Gastroesophageal sphincter (tissue), 4 donors: ENCODE data around the gene CRTC2. TPM values are rescaled to one million over a fixed set of nuclear protein-coding genes. Genes with fewer than 3 reads are reported as not detected.

ENCODE experiments used
- ATAC-seq: fragments of 150-250 bp; one replicate; pipeline ENCODE4 v1.9.1; 2016; ENCODE audit warnings: mild to moderate bottlenecking, moderate library complexity
- H3K27ac ChIP-seq, 4 donors: fragments of 200-600 bp; sonication (generic) in 3 of 4; 1 replicate in 3 of 4; 2 replicates in 1 of 4; pipeline ENCODE4 v1.5.1; 2016 to 2019
- H3K27me3 ChIP-seq: fragments of 200-600 bp; sonication (generic); one replicate; pipeline ENCODE4 v1.5.1; 2019
- H3K36me3 ChIP-seq, 2 donors: fragments of 200-600 bp; sonication (generic); one replicate each; pipeline ENCODE4 v1.5.1; 2019; ENCODE audit warnings: control low read depth in 1 of 2
- H3K4me1 ChIP-seq, 3 donors: fragments of 200-600 bp; sonication (generic); 1 replicate in 2 of 3; 2 replicates in 1 of 3; pipeline ENCODE4 v1.5.1; 2016 to 2019; ENCODE audit warnings: control low read depth in 2 of 3
- H3K4me3 ChIP-seq, 2 donors: fragments of 200-600 bp; sonication (generic); one replicate each; pipeline ENCODE4 v1.5.1; 2019; ENCODE audit warnings: mild to moderate bottlenecking in 1 of 2, moderate library complexity in 1 of 2
- H3K9me3 ChIP-seq, 3 donors: fragments of 200-600 bp; sonication (generic); one replicate each; pipeline ENCODE4 v1.5.1; 2017 to 2019; ENCODE audit warnings: control low read depth in 2 of 3
- CTCF ChIP-seq, 4 experiments: fragments of 200-600 bp in 2 of 4; fragments of 450-650 bp in 2 of 4; sonication (generic) in 1 of 4; IDR thresholded peaks; one replicate each; pipeline ENCODE4 v1.5.1; 2017 to 2019; ENCODE audit warnings: antibody characterized with exemption in 4 of 4, mild to moderate bottlenecking in 2 of 4, moderate library complexity in 2 of 4
- EP300 ChIP-seq: sonication (generic); formaldehyde crosslinking; IDR thresholded peaks from one replicate; pipeline ENCODE4 v1.6.1; 2017; ENCODE audit warnings: antibody characterized with exemption, mild to moderate bottlenecking
- POLR2A ChIP-seq, 2 donors: fragments of 450-650 bp; IDR thresholded peaks; one replicate each; pipeline ENCODE4 v1.6.1; 2017; ENCODE audit warnings: antibody characterized with exemption in 2 of 2, mild to moderate bottlenecking in 2 of 2, moderate library complexity in 1 of 2
- POLR2AphosphoS5 ChIP-seq: sonication (generic); formaldehyde crosslinking; IDR thresholded peaks from one replicate; pipeline ENCODE4 v1.6.1; 2017; ENCODE audit warnings: antibody characterized with exemption
- WGBS, 2 donors: methylation state at CpG; one replicate each; pipeline ENCODE4 v1.1.5; 2018; ENCODE audit warnings: low coverage in 1 of 2; 5-methylcytosine and 5-hydroxymethylcytosine counted together
- total RNA-seq, 4 donors: library from RNA; depleted of rRNA; stranded (reverse); fragments of >200 nt; gene quantifications; one replicate each; pipeline ENCODE4 v1.1.0, GENCODE V29; 2016

The CRTC2 gene
- total RNA-seq, 4 donors from 2014 or later: 13.9 to 21.2 (median 15.6) TPM

- no peaks in the 10 kb centered on the region for H3K27me3 ChIP-seq
- H3K9me3 ChIP-seq: no peaks in the 10 kb centered on the region
- peak overlapping the region in 3 of 4 donors; percentile 96 to 98 (median 97) for H3K27ac ChIP-seq
- peaks cover 0 to 26% of the 10 kb centered on the region in 2 donors for H3K36me3 ChIP-seq
- 50 to 85% methylated on average over 2 of the region's 4 CpGs for WGBS, 2 donors
- no peak for TF ChIP-seq CTCF (IDR thresholded peaks at IDR 0.05)
- TF ChIP-seq EP300: no peak
- TF ChIP-seq POLR2AphosphoS5: no peak
- no peak for TF ChIP-seq POLR2A (IDR thresholded peaks at IDR 0.05)
- peaks cover 0 to 77% (median 41%) of the 10 kb centered on the region in 3 donors for H3K4me1 ChIP-seq
- ATAC-seq: no peak
- peak overlapping the region in 1 of 2 donors; percentile 85 for H3K4me3 ChIP-seq
Observed at GRCh38 chr1:153961421-153961820, 3.0 kb upstream of the CRTC2 start.

DNA sequence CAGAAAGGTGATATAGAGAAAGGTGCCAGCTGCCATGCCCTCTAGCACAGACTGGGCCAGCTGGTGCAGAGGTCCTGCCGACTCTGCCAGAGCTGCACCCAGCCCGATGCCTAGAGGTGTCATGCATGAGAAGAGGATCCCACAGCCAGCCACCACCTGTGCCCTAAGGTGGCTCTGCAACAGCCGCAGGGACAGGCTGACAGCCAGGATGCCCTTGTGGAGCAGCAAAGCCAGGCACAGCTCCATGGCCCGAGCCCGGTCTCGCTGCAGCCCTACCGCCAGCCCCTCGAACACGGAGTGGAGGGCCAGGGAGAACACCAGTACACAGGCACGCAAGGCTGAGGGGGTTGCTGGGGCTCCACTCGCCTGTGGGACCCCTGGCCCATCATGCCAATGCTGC lies 1.8 kb upstream of the CRTC2 start:
- Histone ChIP-seq H3K27ac (peak overlapping the region in 3 of 4 donors; percentile 85 to 96 (median 96)), H3K4me1 (peaks cover 0 to 80% (median 47%) of the 10 kb centered on the region in 3 donors), H3K27me3 (no peaks in the 10 kb centered on the region), H3K9me3 (no peaks in the 10 kb centered on the region), H3K36me3 (peaks cover 0 to 26% of the 10 kb centered on the region in 2 donors), H3K4me3 (no peak overlapping the region)
- TF ChIP-seq CTCF (IDR thresholded peaks at IDR 0.05): no peak
- no peak for TF ChIP-seq POLR2A (IDR thresholded peaks at IDR 0.05)
- no peak for TF ChIP-seq POLR2AphosphoS5
- no peak for TF ChIP-seq EP300
- no peak for ATAC-seq
- no CpG with 5 or more reads among the region's 11 CpGs for WGBS, 2 donors

GRCh38 chr1:153959454-153959853 lies 1.0 kb upstream of the CRTC2 start:
- Histone ChIP-seq H3K4me1 (peaks cover 0 to 84% (median 44%) of the 10 kb centered on the region in 3 donors), H3K9me3 (no peaks in the 10 kb centered on the region), H3K36me3 (peaks cover 0 to 33% of the 10 kb centered on the region in 2 donors), H3K27ac (peak overlapping the region in 3 of 4 donors; percentile 85 to 96 (median 96)), H3K27me3 (no peaks in the 10 kb centered on the region), H3K4me3 (peak overlapping the region in 1 of 2 donors; percentile 95)
- ATAC-seq: no peak
- TF ChIP-seq EP300 (no peak), POLR2AphosphoS5 (no peak), POLR2A (IDR thresholded peaks at IDR 0.05) (no peak), CTCF (IDR thresholded peaks at IDR 0.05) (no peak)
- 66 to 90% methylated on average over 2 to 3 of the region's 3 CpGs for WGBS, 2 donors

GRCh38 chr1:153958961-153959260 lies 499 bp upstream of the CRTC2 start:
- Histone ChIP-seq H3K27me3 (no peaks in the 10 kb centered on the region), H3K4me3 (peak overlapping the region in 1 of 2 donors; percentile 95), H3K9me3 (no peaks in the 10 kb centered on the region), H3K27ac (peak overlapping the region; percentile 32 to 96 (median 90)), H3K36me3 (peaks cover 0 to 39% of the 10 kb centered on the region in 2 donors), H3K4me1 (peaks cover 0 to 84% (median 40%) of the 10 kb centered on the region in 3 donors)
- peak; percentile 1 for ATAC-seq
- 0 to 8% methylated on average over 4 of the region's 4 CpGs for WGBS, 2 donors
- no peak for TF ChIP-seq POLR2A (IDR thresholded peaks at IDR 0.05)
- no peak for TF ChIP-seq EP300
- no peak for TF ChIP-seq POLR2AphosphoS5
- no peak for TF ChIP-seq CTCF (IDR thresholded peaks at IDR 0.05)

GRCh38 chr1:153957744-153958110 lies 685 bp downstream of the CRTC2 start:
- Histone ChIP-seq H3K4me3 (peak overlapping the region; percentile 66 to 95), H3K27me3 (no peaks in the 10 kb centered on the region), H3K9me3 (no peaks in the 10 kb centered on the region), H3K27ac (peak overlapping the region; percentile 75 to 96 (median 90)), H3K4me1 (peaks cover 0 to 87% (median 40%) of the 10 kb centered on the region in 3 donors), H3K36me3 (peaks cover 0 to 51% of the 10 kb centered on the region in 2 donors)
- 0 to 1% methylated on average over 8 to 10 of the region's 13 CpGs for WGBS, 2 donors
- TF ChIP-seq POLR2AphosphoS5: no peak
- TF ChIP-seq CTCF (IDR thresholded peaks at IDR 0.05): no peak
- TF ChIP-seq EP300: no peak
- TF ChIP-seq POLR2A (IDR thresholded peaks at IDR 0.05): no peak
- ATAC-seq: no peak
